ENCODE measurements around the gene LRGUK.
"Not testable (repeated sequence)": the region's sequence is repeated elsewhere in the genome, so short reads cannot be mapped to it uniquely, and the experiment has no call there.

LRGUK gene

DNA sequence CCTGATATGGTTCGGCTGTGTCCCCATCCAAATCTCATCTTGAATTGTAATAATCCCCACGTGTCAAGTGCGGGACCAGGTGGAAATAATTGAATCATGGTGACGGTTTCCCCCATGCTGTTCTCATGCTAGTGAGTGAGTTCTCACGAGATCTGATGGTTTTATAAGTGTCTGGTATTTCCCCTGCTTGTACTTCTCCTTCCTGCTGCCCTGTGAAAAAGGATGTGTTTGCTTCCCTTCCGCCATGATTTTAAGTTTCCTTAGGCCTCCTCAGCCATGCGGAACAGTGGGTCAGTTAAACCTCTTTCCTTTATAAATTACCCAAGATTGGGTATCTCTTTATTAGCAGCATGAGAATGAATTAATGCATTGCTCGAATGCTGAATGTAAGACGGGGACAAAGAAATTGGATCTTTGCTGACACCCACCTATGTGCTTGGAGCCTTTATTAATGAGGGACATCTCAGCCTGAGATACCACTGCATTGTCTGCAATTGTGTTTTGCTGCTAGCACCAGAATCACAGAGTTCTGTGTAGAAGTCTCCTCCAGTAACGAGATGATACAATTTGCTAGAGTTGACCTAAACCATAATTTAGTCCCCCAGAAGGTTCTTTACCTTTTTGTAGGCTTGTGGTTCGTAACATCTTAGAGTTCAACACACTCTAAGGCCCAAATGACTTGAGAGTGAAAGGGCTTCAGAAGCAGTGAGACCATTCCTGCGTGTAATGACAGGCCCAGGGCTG lies 160.9 kb downstream of the LRGUK start:
- no peak for DNase-seq
- Histone ChIP-seq H3K27me3 (no peaks in the 10 kb centered on the region), H3K4me1 (peaks cover 4% of the 10 kb centered on the region; the same call in 1 of the 2 replicates), H3K36me3 (no peaks in the 10 kb centered on the region), H3K9me3 (no peaks in the 10 kb centered on the region), H3K4me3 (ENCODE audit: low read depth, low read length) (no peak overlapping the region)
- TF ChIP-seq, protein P1, sequence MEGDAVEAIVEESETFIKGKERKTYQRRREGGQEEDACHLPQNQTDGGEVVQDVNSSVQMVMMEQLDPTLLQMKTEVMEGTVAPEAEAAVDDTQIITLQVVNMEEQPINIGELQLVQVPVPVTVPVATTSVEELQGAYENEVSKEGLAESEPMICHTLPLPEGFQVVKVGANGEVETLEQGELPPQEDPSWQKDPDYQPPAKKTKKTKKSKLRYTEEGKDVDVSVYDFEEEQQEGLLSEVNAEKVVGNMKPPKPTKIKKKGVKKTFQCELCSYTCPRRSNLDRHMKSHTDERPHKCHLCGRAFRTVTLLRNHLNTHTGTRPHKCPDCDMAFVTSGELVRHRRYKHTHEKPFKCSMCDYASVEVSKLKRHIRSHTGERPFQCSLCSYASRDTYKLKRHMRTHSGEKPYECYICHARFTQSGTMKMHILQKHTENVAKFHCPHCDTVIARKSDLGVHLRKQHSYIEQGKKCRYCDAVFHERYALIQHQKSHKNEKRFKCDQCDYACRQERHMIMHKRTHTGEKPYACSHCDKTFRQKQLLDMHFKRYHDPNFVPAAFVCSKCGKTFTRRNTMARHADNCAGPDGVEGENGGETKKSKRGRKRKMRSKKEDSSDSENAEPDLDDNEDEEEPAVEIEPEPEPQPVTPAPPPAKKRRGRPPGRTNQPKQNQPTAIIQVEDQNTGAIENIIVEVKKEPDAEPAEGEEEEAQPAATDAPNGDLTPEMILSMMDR (IDR thresholded peaks at IDR 0.05; ENCODE audit: low read depth, low read length) = no peak

DNA sequence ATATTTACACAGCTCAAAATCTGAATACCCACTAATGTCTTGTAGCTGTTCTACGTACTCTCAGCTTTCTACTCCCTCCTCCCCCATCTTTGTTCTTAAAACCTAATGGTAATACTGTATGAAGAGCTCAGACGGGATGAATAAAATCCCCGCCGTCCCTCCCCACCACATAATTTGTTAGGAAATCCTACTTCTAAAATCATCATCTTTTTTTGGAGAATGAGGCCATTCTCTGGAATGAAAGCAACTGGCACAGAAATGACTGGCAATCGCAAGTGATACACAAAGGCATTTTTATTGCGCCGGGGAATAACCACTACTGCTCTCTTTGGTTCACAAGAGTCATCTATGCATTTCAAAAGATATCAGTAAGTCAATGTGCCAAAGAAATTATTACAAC lies 162.3 kb downstream of the LRGUK start:
- peaks cover under 1% of the 10 kb centered on the region; the same call in 1 of the 2 replicates for H3K36me3 ChIP-seq
- peaks cover 4% of the 10 kb centered on the region; the same call in 1 of the 2 replicates for H3K4me1 ChIP-seq
- no peaks in the 10 kb centered on the region for H3K9me3 ChIP-seq
- TF ChIP-seq, protein P1 (IDR thresholded peaks at IDR 0.05; ENCODE audit: low read depth, low read length) = no peak
- H3K27me3 ChIP-seq = no peaks in the 10 kb centered on the region
- H3K4me3 ChIP-seq (ENCODE audit: low read depth, low read length) = no peak overlapping the region
- DNase-seq = no peak

DNA sequence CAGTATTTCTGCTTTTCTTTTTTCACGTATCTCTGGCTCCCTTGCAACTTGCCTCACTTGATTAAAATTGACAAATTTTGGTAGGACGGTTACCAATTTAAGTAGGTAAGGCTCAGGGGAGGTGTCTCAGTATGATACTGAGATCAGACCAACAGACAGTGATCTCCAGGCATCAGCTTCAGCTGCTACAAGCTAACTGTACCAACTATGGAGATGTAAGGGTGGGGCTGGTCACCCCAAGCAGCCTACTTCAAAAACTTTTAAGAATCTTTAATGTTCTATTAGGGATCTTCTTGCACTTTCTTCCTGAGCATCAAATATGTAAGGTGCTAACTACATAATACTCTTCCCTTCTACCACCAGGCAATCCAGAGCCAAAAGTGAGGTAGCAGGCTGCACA lies 162.7 kb downstream of the LRGUK start:
- peaks cover 4% of the 10 kb centered on the region; the same call in 1 of the 2 replicates for H3K4me1 ChIP-seq
- H3K9me3 ChIP-seq = no peaks in the 10 kb centered on the region
- H3K4me3 ChIP-seq (ENCODE audit: low read depth, low read length) = no peak overlapping the region
- TF ChIP-seq, protein P1 (IDR thresholded peaks at IDR 0.05; ENCODE audit: low read depth, low read length) = no peak
- DNase-seq = no peak
- peaks cover 5% of the 10 kb centered on the region for H3K36me3 ChIP-seq
- no peaks in the 10 kb centered on the region for H3K27me3 ChIP-seq

DNA sequence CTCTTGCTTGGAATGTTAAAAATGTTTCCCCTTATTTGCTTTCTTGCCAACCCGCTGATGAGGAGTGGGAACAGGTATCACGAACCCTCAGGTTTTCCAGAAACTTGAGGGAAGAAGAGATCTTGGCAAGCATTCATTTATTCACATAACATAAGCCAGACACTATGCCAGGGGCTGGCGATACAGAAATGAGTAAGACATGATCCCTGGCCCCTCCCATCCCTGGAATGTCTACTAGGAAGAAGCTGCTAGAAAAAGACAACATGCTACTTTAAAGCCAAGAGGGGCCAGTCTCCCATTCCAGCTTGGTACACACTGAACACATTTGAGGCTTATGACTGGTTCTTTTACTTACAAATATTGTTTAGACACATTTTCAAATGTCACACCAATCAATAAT lies 163.1 kb downstream of the LRGUK start:
- Histone ChIP-seq H3K4me3 (ENCODE audit: low read depth, low read length) (no peak overlapping the region), H3K9me3 (no peaks in the 10 kb centered on the region), H3K4me1 (peaks cover 4% of the 10 kb centered on the region; the same call in 1 of the 2 replicates), H3K27me3 (no peaks in the 10 kb centered on the region), H3K36me3 (peaks cover 10% of the 10 kb centered on the region)
- DNase-seq = no peak
- TF ChIP-seq, protein P1 (IDR thresholded peaks at IDR 0.05; ENCODE audit: low read depth, low read length) = no peak

DNA sequence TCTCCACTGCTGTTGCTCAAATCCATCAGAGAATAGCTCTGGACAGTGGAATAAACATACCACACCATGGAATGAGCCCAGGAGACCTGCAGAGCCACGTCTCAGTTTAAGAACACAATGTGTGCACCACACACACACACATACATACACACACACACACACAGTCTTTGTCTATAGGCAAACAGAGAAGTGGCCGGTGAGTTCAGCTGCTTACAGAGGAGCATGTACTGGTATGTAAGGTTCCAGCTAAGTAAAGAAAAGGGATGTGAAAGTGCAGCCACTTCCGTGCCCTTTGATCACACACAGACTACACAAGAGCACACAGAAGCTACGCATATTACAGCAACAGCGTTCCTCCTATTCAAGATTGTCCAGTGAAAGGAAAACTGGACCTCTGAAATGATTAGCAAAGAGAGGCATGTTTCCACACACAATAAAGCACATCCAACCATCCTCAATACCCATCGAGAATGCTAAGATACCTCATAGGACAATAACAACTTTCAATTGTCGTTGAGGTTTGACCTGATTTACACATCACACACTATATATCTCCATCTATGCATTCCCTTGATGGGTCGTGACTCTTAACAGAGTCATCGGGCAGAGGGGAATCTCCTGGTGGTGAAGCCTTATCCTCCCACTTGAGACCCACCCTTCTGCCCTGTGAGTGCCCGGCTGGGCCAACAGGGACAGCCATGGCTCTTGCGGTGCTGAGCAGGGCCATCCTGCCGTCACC lies 166.0 kb downstream of the LRGUK start:
- no peaks in the 10 kb centered on the region for H3K27me3 ChIP-seq
- H3K9me3 ChIP-seq = no peaks in the 10 kb centered on the region
- no peak overlapping the region for H3K4me3 ChIP-seq (ENCODE audit: low read depth, low read length)
- peaks cover 25% of the 10 kb centered on the region for H3K36me3 ChIP-seq
- no peak for DNase-seq
- TF ChIP-seq, protein P1 (IDR thresholded peaks at IDR 0.05; ENCODE audit: low read depth, low read length) = no peak
- no peaks in the 10 kb centered on the region for H3K4me1 ChIP-seq

DNA sequence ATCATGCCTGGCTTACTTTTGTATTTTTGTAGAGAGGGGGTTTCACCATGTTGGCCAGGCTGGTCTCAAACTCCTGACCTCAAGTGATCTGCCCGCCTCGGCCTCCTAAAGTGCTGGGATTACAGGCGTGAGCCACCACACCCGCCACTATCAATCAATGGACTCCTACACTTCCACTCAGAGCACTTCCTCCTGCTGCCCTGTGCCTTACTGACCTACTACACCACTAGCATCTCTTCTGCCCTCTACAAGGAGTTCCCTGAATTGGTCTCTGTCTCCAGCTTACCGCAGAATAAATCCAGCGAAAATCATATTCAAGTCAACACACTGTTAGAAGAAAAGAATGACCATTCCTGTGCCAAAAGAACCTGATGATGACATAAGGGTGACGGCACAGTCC lies 168.8 kb downstream of the LRGUK start:
- not testable (repeated sequence) for H3K9me3 ChIP-seq, DNase-seq
- peaks cover 36% of the 10 kb centered on the region for H3K36me3 ChIP-seq

More for the DNA sequence above, 168.8 kb downstream of the LRGUK start:
- not testable (repeated sequence) for H3K27me3 ChIP-seq; H3K4me3 ChIP-seq (ENCODE audit: low read depth, low read length); H3K4me1 ChIP-seq
